Measurements from ENCODE around the gene SPEM1.

Gene SPEM1

GRCh38 chr17:7441266-7441665 is 21.1 kb downstream of the SPEM1 start:
- FAIRE-seq (no peak), DNase-seq (ENCODE audit: insufficient read length, low spot score) (no peak)
- TF ChIP-seq SPI1 (IDR thresholded peaks at IDR 0.05; ENCODE audit: low read depth, low read length) = no peak
- TF ChIP-seq POLR2AphosphoS5 (IDR thresholded peaks at IDR 0.05; ENCODE audit: low read depth, low read length) = no peak
- TF ChIP-seq PAX5 (IDR thresholded peaks at IDR 0.05; ENCODE audit: insufficient read depth, low read length, severe bottlenecking) = no peak
- TF ChIP-seq POLR2A (IDR thresholded peaks at IDR 0.05; ENCODE audit: low read depth, low read length) = no peak
- no peak for TF ChIP-seq POU2F2 (IDR thresholded peaks at IDR 0.05; ENCODE audit: low read depth, low read length)
- no peak for TF ChIP-seq TAF1 (IDR thresholded peaks at IDR 0.05; ENCODE audit: low read depth, low read length)

- TF ChIP-seq POLR2AphosphoS5 (IDR thresholded peaks at IDR 0.05; ENCODE audit: low read depth, low read length) (no peak), POLR2A (IDR thresholded peaks at IDR 0.05; ENCODE audit: low read depth, low read length) (no peak), POU2F2 (IDR thresholded peaks at IDR 0.05; ENCODE audit: low read depth, low read length) (no peak), PAX5 (IDR thresholded peaks at IDR 0.05; ENCODE audit: insufficient read depth, low read length, severe bottlenecking) (no peak), TAF1 (IDR thresholded peaks at IDR 0.05; ENCODE audit: low read depth, low read length) (no peak), SPI1 (IDR thresholded peaks at IDR 0.05; ENCODE audit: low read depth, low read length) (no peak)
- no peak for FAIRE-seq
- DNase-seq (ENCODE audit: insufficient read length, low spot score) = no peak
These were observed 22.0 kb downstream of the SPEM1 start for GRCh38 chr17:7442142-7442541.

GRCh38 chr17:7443499-7444485 is 23.7 kb downstream of the SPEM1 start:
- FAIRE-seq = no peak
- no peak for TF ChIP-seq POLR2AphosphoS5 (IDR thresholded peaks at IDR 0.05; ENCODE audit: low read depth, low read length)
- TF ChIP-seq TAF1 (IDR thresholded peaks at IDR 0.05; ENCODE audit: low read depth, low read length) = no peak
- no peak for TF ChIP-seq POU2F2 (IDR thresholded peaks at IDR 0.05; ENCODE audit: low read depth, low read length)
- TF ChIP-seq PAX5 (IDR thresholded peaks at IDR 0.05; ENCODE audit: insufficient read depth, low read length, severe bottlenecking) = no peak
- no peak for TF ChIP-seq POLR2A (IDR thresholded peaks at IDR 0.05; ENCODE audit: low read depth, low read length)
- no peak for TF ChIP-seq SPI1 (IDR thresholded peaks at IDR 0.05; ENCODE audit: low read depth, low read length)
- no peak for DNase-seq (ENCODE audit: insufficient read length, low spot score)

GRCh38 chr17:7444682-7445618 is 24.8 kb downstream of the SPEM1 start, which contains the start of gene CHRNB1:
TSS of gene CHRNB1 (plus strand) at chr17:7445061. CDS start at chr17:7445128, 67 bp downstream.
- TF ChIP-seq POLR2AphosphoS5 (IDR thresholded peaks at IDR 0.05; ENCODE audit: low read depth, low read length) (no peak), PAX5 (IDR thresholded peaks at IDR 0.05; ENCODE audit: insufficient read depth, low read length, severe bottlenecking) (no peak), POLR2A (IDR thresholded peaks at IDR 0.05; ENCODE audit: low read depth, low read length) (no peak), SPI1 (IDR thresholded peaks at IDR 0.05; ENCODE audit: low read depth, low read length) (no peak), POU2F2 (IDR thresholded peaks at IDR 0.05; ENCODE audit: low read depth, low read length) (no peak), TAF1 (IDR thresholded peaks at IDR 0.05; ENCODE audit: low read depth, low read length) (no peak)
- no peak for DNase-seq (ENCODE audit: insufficient read length, low spot score)
- peak; percentile 84 for FAIRE-seq

GRCh38 chr17:7445619-7445968 is 25.5 kb downstream of the SPEM1 start:
- FAIRE-seq (peak; percentile 85), DNase-seq (ENCODE audit: insufficient read length, low spot score) (no peak)
- TF ChIP-seq POLR2A (IDR thresholded peaks at IDR 0.05; ENCODE audit: low read depth, low read length) = no peak
- TF ChIP-seq PAX5 (IDR thresholded peaks at IDR 0.05; ENCODE audit: insufficient read depth, low read length, severe bottlenecking) = no peak
- no peak for TF ChIP-seq POU2F2 (IDR thresholded peaks at IDR 0.05; ENCODE audit: low read depth, low read length)
- TF ChIP-seq POLR2AphosphoS5 (IDR thresholded peaks at IDR 0.05; ENCODE audit: low read depth, low read length) = no peak
- no peak for TF ChIP-seq TAF1 (IDR thresholded peaks at IDR 0.05; ENCODE audit: low read depth, low read length)
- TF ChIP-seq SPI1 (IDR thresholded peaks at IDR 0.05; ENCODE audit: low read depth, low read length) = no peak

GRCh38 chr17:7448461-7448860 is 28.3 kb downstream of the SPEM1 start:
- FAIRE-seq (no peak), DNase-seq (ENCODE audit: insufficient read length, low spot score) (no peak)
- TF ChIP-seq POU2F2 (IDR thresholded peaks at IDR 0.05; ENCODE audit: low read depth, low read length) (no peak), TAF1 (IDR thresholded peaks at IDR 0.05; ENCODE audit: low read depth, low read length) (no peak), POLR2AphosphoS5 (IDR thresholded peaks at IDR 0.05; ENCODE audit: low read depth, low read length) (no peak)

- DNase-seq (ENCODE audit: insufficient read length, low spot score) = no peak
These were observed 39.9 kb downstream of the SPEM1 start for GRCh38 chr17:7459961-7460545.

GRCh38 chr17:7460850-7461660 is 40.9 kb downstream of the SPEM1 start:
- TF ChIP-seq POU2F2 (IDR thresholded peaks at IDR 0.05; ENCODE audit: low read depth, low read length) (no peak), POLR2A (IDR thresholded peaks at IDR 0.05; ENCODE audit: low read depth, low read length) (no peak), PAX5 (IDR thresholded peaks at IDR 0.05; ENCODE audit: insufficient read depth, low read length, severe bottlenecking) (no peak), SPI1 (IDR thresholded peaks at IDR 0.05; ENCODE audit: low read depth, low read length) (no peak), TAF1 (IDR thresholded peaks at IDR 0.05; ENCODE audit: low read depth, low read length) (no peak), POLR2AphosphoS5 (IDR thresholded peaks at IDR 0.05; ENCODE audit: low read depth, low read length) (no peak)
- no peak for FAIRE-seq
- DNase-seq (ENCODE audit: insufficient read length, low spot score) = no peak

More at GRCh38 chr17:7459961-7460545, 39.9 kb downstream of the SPEM1 start:
- TF ChIP-seq POLR2AphosphoS5 (IDR thresholded peaks at IDR 0.05; ENCODE audit: low read depth, low read length) = no peak
- no peak for TF ChIP-seq PAX5 (IDR thresholded peaks at IDR 0.05; ENCODE audit: insufficient read depth, low read length, severe bottlenecking)
- no peak for FAIRE-seq

Measured in GM12891 (cell line).